NOMO-1 treated with DMSO at 0.1 percent for 48 hours (cell line): ENCODE measurements around the gene KCNG4.

ENCODE experiments used
- DNase-seq: peaks from one replicate; lab custom pipeline; 2025; ENCODE audit not compliant: unreplicated experiment; lab: John Stamatoyannopoulos, UW

KCNG4 gene

DNA sequence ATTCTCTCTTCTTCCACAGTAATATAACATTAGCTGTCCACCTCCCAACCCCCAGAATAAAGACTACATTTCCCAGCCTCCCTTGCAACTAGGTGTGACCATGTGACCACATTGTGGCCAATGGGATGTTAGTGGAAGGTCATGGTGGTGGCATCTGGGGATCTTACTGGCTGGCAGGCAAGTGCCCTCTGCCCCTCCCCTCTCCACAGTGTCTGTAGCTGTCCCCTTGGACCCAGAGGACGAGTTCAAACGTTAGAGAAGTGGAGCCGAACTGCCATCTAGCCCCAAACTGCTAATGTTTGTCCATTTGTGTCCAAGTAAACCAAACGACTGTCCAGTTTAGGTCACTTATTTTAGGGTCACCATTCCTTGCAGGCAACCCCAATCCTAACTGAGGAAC lies 26.6 kb upstream of the KCNG4 start:
- no peak for DNase-seq

DNA sequence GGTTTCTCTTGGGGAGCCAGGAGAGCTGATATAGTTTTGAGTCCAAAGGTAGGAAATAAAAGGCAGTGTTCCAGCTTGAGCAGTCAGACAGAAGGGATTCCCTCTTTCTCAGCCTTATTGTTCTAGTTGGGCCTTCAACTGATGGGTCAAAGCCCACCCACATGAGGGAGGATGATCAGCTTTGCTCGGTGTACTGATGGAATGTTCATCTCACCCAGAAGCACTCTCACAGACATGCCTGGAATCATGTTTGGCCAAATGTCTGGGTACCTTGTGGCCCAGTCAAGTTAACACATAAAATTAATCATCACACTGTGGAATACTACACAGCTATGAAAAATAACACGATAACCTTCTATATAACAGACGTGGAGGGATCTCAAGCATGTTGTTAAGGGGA lies 23.1 kb upstream of the KCNG4 start:
- no peak for DNase-seq

DNA sequence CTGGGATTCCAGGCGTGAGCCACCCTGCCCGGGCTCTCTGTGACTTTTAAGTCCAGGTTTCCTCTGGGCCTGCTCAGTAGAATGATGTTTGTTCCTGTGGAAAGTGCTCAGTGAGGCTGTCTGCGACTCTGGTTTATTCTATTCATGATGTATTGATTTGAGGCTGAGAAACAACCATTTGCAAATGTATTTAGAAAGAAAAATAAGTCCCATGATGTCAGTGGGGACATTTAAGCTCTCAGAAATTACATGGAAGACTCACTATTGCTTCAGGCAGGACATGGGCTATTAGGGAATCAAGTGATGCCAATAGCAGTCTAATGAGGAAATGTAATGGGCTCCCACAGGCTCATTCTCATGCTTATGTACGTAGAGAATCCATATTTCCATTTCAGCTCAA lies 22.2 kb upstream of the KCNG4 start:
- no peak for DNase-seq

DNA sequence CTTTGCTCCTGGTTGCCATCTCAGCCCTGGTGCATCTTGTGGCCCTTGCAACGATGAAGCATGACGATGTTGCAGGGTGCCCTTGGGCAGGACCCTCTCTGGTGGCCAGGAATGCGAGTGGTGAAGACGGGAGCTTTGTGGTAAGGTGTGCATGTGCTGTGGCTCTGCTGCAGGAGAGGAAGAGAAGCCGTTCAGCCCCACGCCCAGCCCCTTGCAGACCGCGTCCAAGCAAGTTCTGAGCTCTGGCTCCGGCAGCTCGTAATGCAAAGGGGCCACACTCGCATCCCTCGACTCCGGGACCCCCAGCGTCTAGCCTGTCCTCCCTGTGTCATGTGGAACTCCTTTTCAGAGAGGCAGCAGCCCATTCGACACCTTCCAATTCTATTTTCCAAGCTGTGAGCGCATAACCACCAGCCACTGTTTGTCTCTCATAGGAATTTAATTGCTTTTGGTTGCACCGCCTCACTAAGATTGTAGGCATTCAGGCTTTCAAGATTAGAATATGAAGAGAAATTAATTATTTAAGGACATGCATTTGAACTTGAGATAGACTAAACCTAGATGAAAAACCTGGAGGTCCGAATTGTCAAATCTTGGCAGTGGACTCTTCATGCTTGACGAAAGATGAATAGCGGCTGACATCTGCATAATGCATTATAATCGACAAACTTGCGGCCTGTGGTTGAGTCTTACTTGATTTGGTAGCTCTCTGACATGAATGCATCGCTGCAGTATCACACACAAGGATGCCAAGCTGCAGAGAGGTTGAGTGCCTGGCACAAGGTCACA lies 21.1 kb upstream of the KCNG4 start:
- DNase-seq, result no peak

GRCh38 chr16:84259691-84260090 lies 19.9 kb upstream of the KCNG4 start:
- DNase-seq, result no peak

GRCh38 chr16:84258266-84258665 lies 18.5 kb upstream of the KCNG4 start:
- DNase-seq, result no peak

- DNase-seq, result no peak
Observed at GRCh38 chr16:84255050-84255810, 15.4 kb upstream of the KCNG4 start.

- no peak for DNase-seq
Observed at GRCh38 chr16:84254062-84254461, 14.2 kb upstream of the KCNG4 start.

- DNase-seq, result no peak
Observed at GRCh38 chr16:84253173-84253572, 13.4 kb upstream of the KCNG4 start.

GRCh38 chr16:84252184-84252583 lies 12.4 kb upstream of the KCNG4 start:
- DNase-seq, result no peak

DNA sequence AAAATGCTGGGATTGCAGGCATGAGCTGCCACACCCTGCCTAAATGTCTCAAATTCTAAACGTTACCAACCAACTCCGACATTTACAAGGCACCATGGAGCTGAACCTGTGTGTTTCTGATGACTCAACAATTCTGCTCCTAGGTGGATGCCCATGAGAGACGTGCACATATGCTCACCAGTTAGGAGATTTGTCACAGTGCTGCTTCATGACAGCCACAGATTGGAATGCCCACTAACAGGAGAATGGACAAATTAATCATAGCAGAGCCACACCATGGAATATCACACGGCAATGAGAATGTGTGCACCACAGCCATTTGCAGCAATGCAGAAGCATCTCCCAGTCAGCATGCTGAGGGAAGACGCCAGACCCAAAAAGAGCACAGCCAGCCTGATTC lies 8.0 kb upstream of the KCNG4 start:
- no peak for DNase-seq

DNA sequence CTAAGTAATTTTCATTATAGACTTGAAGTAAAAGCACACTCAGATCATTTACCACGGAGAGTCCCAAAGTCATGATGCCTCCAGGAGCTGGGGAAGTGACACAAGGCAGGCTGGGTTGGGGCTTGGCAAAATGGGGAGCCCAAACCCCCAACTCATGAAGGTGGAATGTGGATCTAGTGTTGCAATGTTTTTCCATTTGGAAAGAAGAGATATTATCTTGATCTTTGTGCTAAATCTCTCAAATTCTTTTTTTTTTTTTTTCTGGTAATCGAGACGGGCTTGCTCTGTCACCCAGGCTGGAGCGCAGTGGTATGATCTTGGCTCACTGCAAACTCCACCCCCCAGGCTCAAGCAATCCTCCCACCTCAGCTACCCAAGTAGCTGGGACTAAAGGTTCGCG lies 7.5 kb upstream of the KCNG4 start:
- DNase-seq, result no peak

DNA sequence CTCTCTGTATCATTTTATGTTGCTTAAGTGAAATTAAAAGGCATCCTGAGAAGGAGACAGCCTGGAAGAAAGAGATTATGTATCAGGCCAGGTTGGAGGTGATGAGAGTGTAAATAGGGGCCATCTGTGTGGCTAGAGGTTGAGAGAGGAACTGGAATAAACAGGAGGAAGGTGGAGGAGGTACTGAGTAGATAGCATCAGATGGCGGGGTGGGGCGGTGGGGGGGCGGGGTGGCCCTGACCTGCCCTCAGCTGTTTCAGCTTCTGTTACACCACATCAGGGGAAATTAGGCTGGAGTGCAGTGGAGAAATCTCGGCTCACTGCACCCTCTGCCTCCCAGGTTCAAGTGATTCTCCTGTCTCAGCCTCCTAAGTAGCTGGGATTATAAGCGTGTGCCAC lies 6.9 kb upstream of the KCNG4 start:
- DNase-seq, result no peak

DNA sequence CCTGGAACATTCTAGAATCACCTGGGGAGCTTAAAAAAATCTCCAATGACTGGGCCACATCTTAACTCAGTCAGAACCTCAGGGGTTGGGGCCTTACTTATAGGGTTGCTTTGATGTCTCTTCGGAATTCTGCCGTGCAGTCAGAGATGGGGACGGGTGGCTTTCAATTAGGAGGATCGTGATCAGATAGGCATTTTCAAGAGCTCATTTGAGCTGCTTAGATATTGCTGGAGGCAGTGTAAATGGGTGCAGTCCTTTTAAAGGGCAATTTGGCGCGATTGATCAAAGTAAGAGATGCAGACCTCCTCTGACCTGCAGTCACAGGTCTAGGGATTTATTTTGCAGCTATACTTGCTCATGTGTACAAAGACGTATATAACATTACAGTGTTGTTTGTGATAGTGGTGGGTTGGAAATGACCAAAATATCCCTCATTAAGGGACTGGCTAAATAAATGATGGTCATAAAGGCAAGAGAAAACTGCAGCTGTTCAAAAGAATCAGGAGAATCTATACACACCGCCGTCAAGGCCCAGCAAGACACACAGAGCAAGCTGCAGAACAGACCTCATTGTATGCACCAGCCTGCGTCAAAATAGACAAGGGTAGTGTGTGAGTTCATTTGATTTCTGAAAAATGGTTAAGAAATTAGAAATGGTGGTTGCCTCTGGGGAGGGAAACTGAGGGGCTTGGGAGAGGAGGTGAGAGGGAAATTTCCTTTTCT lies 6.3 kb upstream of the KCNG4 start:
- no peak for DNase-seq

DNA sequence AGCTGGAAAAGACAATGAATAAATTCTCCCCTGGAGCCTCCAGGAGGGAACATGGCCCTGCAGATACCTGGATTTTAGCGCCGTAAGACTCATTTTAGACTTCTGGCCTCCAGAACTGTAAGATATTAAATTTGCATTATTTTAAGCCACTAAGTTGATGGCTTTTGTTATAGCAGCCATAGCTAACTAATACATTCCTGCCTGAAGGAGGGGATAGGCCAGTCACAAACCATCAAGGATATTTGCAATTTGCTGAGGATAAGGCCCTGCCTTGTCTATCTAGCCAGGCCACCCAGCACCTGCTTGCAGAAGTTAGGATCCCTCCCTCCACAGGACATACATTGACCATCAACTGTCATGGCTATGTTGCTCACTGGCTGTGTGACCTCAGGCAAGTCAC lies 4.9 kb upstream of the KCNG4 start:
- no peak for DNase-seq

GRCh38 chr16:84243732-84244131 lies 3.9 kb upstream of the KCNG4 start:
- no peak for DNase-seq

GRCh38 chr16:84242839-84243238 lies 3.0 kb upstream of the KCNG4 start:
- DNase-seq, result no peak

DNA sequence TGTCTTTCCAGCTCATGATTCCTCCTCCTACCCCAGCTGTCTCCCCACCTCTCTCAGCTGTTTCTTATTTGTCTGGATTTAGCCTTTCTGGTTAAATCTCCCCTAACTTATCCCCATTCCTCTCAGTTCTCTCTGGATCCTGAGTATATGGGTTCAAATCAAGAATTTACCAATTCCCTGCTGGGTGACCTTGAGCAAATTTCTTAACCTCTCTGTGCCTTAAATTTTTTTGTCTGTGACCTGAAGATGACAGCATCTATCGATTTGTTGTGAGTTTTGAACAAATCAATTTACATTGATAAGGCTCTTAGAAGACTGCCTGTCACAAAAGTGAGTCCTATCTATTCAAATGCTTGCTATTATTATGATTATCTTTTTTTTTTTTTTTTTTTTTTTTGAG lies 2.0 kb upstream of the KCNG4 start:
- DNase-seq, result no peak

DNA sequence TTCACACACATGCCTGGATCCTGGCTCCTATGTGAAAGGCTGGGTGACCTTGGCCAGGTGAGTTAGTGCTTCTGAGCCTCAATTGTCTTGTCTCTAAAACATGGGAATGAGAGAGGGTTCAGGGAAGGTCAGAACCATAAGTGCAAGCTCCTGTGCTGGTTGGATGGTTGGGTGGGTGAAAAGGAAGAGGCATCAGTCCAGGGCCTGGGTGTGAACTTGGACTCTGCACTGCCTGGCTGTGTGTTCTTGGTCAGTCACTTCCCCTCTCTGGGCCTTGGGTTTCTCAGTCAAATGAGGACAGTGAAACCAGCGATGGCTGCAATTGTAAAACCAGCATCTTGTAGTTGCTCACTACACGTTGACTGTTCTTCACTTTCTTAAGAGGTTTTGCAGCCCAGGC lies 643 bp upstream of the KCNG4 start:
- DNase-seq, result no peak

DNA sequence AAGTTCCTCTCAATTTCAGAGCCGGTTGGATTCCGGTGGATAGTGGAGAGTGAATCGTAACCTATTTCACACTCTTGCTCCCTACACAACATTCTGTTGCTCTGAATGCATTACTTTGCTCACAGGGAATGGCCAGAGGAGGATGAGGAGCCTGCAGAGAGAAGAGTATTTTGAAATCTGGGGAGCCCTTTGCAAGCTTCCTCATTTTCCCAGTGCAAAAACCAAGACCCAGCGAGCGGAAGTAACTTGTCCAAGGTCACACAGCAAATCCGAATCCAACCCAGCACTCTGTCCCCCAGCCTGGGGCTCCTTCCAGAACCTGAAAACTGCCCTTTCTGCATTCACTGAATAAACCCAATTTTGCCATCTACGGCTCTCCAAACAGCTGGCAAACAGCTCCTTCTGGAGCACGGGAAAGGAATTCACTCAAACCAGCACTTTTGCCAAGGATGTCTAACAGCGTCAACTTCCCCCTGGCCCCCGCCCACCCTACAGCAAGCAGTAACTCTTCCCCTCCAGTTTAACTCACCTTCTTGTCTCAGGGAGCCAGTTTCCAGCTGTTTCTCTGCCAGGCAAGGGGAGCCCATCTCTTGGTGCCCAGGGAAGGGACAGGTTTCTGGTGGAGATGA lies 557 bp downstream of the KCNG4 start:
- peak; percentile 40 for DNase-seq

DNA sequence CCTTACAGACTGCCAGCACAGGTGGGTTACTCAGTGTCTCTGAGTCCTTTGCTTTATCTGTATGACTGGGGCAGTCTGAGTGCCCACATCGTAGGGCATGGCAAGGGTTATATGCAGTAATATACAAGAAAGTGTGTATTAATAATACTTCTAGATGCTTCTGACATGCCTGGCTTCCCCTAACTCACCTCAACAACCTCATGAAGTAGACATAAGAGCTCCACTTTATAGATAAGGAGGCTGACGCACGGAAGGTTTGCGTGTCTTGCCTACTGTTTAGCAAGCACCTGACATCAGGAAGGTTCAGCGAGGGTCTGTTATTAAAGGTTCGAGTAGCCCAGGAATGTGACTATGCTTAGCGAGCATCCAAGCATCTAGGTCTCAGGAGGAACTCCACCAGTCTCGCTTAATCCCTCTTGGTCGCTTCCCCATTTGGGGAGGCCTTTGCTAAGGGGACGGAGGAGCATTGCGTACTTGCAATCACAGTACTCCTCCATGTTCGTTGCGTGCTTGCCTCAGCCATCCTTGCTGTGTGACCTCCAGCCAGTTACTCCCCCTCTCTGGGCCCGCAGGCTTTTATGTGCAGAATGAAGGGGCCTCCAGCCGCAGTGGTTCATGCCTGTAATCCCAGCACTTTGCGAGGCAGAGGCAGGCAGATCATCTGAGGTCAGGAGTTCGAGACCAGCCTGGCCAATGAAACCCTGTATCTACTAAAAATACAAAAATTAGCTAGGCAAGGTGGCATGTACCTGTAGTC lies 1.6 kb downstream of the KCNG4 start:
- no peak for DNase-seq
